Right lobe of liver (tissue), 4 donors: ENCODE data around the gene CS.

Experiments
- POLR2A ChIP-seq: fragments of 450-650 bp; IDR thresholded peaks from one replicate; pipeline ENCODE4 v1.6.1; 2017; ENCODE audit warnings: antibody characterized with exemption, mild to moderate bottlenecking
- TF ChIP-seq, protein P1 (sequence below), 4 donors: fragments of 200-600 bp in 3 of 4; fragments of 450-650 bp in 1 of 4; IDR thresholded peaks; one replicate each; pipeline versions ENCODE4 v1.5.1 to v1.8.0; 2016 to 2022; ENCODE audit warnings: antibody characterized with exemption in 4 of 4, mild to moderate bottlenecking in 2 of 4
- donor health status: DM: no; HTN: no; CAD: no.
- donor health status: DM: no; HTN: no; CAD: no.
- donor health status: DM: no; HTN: yes; CAD: no.

- TF ChIP-seq, protein P1, sequence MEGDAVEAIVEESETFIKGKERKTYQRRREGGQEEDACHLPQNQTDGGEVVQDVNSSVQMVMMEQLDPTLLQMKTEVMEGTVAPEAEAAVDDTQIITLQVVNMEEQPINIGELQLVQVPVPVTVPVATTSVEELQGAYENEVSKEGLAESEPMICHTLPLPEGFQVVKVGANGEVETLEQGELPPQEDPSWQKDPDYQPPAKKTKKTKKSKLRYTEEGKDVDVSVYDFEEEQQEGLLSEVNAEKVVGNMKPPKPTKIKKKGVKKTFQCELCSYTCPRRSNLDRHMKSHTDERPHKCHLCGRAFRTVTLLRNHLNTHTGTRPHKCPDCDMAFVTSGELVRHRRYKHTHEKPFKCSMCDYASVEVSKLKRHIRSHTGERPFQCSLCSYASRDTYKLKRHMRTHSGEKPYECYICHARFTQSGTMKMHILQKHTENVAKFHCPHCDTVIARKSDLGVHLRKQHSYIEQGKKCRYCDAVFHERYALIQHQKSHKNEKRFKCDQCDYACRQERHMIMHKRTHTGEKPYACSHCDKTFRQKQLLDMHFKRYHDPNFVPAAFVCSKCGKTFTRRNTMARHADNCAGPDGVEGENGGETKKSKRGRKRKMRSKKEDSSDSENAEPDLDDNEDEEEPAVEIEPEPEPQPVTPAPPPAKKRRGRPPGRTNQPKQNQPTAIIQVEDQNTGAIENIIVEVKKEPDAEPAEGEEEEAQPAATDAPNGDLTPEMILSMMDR (IDR thresholded peaks at IDR 0.05): peak; percentile 55 to 66 (median 60)
- TF ChIP-seq POLR2A: peak; percentile 89
Observed at GRCh38 chr12:56266693-56267442, 33.3 kb downstream of the CS start, which contains the start of gene COQ10A.
